HepG2 (cell line): ENCODE results near the gene TMEM256. TPM values are rescaled to one million over a fixed set of nuclear protein-coding genes. Genes with fewer than 3 reads are reported as not detected.

Experiments
- CC2D1A ChIP-seq: sonication (generic); formaldehyde crosslinking; IDR thresholded peaks from 2 replicates; pipeline ENCODE4 v1.8.1; 2023; ENCODE audit warnings: mild to moderate bottlenecking, missing genetic modification reagents
- GPN1 ChIP-seq: sonication (generic); formaldehyde crosslinking; IDR thresholded peaks from 2 replicates; pipeline ENCODE4 v1.5.1; 2020; ENCODE audit warnings: missing genetic modification reagents, borderline replicate concordance
- NFRKB ChIP-seq: fragments of 450-650 bp; IDR thresholded peaks from 2 replicates; pipeline ENCODE4 v1.6.1; 2017
- PCBP1 ChIP-seq: fragments of 200-400 bp; formaldehyde crosslinking; IDR thresholded peaks from 2 replicates; pipeline ENCODE4 v1.6.1; 2017; ENCODE audit warnings: mild to moderate bottlenecking, low read depth, low read length, borderline replicate concordance
- SNAPC2 ChIP-seq: sonication (generic); formaldehyde crosslinking; IDR thresholded peaks from 2 replicates; pipeline ENCODE4 v1.8.1; 2022; ENCODE audit warnings: mild to moderate bottlenecking, missing genetic modification reagents
- STAT5B ChIP-seq: sonication (generic); formaldehyde crosslinking; IDR thresholded peaks from 2 replicates; pipeline ENCODE4 v1.4.0; 2020; ENCODE audit warnings: missing genetic modification reagents
- THAP11 ChIP-seq: IDR thresholded peaks from 2 replicates; pipeline ENCODE4 v1.6.1; 2016; ENCODE audit warnings: missing biosample characterization, missing genetic modification reagents
- ZNF354B ChIP-seq: sonication (generic); formaldehyde crosslinking; IDR thresholded peaks from 2 replicates; pipeline ENCODE4 v1.8.0; 2022; ENCODE audit warnings: mild to moderate bottlenecking, missing genetic modification reagents
- ZNF468 ChIP-seq: sonication (generic); formaldehyde crosslinking; IDR thresholded peaks from 2 replicates; pipeline ENCODE4 v1.8.0; 2022; ENCODE audit warnings: mild to moderate bottlenecking, moderate library complexity, missing genetic modification reagents
- ZNF670 ChIP-seq: sonication (generic); formaldehyde crosslinking; IDR thresholded peaks from 2 replicates; pipeline ENCODE4 v1.8.0; 2022; ENCODE audit warnings: mild to moderate bottlenecking, missing genetic modification reagents, borderline replicate concordance
- polyA plus RNA-seq, 8 experiments: library from polyadenylated mRNA; depleted of rRNA in 3 of 8; stranded (reverse) in 7 of 8; unstranded in 1 of 8; fragments of >200 nt; fragmentation: Illumina TruSeq in 4 of 8; extraction: Trizol in 4 of 8; gene quantifications; 2 replicates each; pipeline versions ENCODE4 v1.2.1 to v1.2.3, GENCODE V29; 2011 to 2016; ENCODE audit warnings: low read depth in 4 of 8, missing spikeins in 1 of 8, mixed read lengths in 1 of 8; ENCODE audit not compliant: insufficient read depth in 1 of 8
- total RNA-seq, 5 experiments: library from RNA; depleted of rRNA; stranded (reverse); fragments of >200 nt; fragmentation: Illumina TruSeq; extraction: Trizol; gene quantifications; 2 replicates each; pipeline ENCODE4 v1.2.3, GENCODE V29; 2016; ENCODE audit warnings: low read depth in 1 of 5
- TF ChIP-seq, protein P1 (sequence below): sonication (generic); formaldehyde crosslinking; IDR thresholded peaks from 2 replicates; pipeline ENCODE4 v1.4.0; 2020; ENCODE audit warnings: mild to moderate bottlenecking, missing genetic modification reagents
- TF ChIP-seq, protein P2 (sequence below): sonication (generic); formaldehyde crosslinking; IDR thresholded peaks from 2 replicates; pipeline ENCODE4 v1.4.0; 2020; ENCODE audit warnings: low read depth, missing genetic modification reagents
- TF ChIP-seq, protein P3 (sequence below): sonication (generic); formaldehyde crosslinking; IDR thresholded peaks from 2 replicates; pipeline ENCODE4 v1.8.1; 2022; ENCODE audit warnings: low read depth, mild to moderate bottlenecking, missing genetic modification reagents
- TF ChIP-seq, protein P4 (sequence below): sonication (generic); formaldehyde crosslinking; IDR thresholded peaks from 2 replicates; pipeline ENCODE4 v1.4.0; 2020; ENCODE audit warnings: missing genetic modification reagents

The TMEM256 gene
- total and polyA plus RNA-seq, 2 of the 13 experiments (the other 11 are each of a cell fraction or from before 2014, with no cell fraction given), result 231 to 252 TPM

DNA sequence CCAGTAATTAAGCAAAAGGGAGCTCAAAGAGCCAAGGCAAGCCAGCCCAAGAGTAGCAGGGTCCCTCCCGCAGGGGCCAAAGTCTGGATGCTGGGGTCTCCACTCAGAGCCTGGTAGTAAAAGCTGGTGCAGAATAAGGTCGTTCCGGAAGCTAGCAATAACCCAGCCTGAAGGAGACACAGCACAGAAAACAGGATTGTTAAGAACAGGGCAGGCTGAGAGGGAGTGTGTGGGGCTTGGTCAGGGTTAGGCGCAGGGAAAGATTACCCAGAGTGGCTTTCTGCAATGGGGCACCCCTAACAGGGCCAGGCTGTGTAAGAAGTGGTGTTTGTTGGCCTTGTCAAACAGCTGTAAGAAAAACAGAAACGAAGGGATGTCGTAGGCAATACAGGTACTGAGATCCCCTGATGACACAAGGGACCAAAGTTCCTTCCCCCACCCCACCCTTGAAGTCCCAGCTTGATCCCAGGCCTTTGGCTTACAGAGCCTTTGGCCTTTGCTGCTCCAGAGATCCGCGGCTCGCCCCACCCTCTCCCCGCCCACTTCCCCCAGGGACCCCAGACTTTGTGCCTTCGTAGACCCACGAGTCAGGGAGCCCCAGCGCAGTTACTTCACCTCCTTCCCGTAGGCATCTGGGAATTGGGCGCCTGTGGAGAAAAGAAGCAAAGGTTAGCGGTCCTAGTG lies 712 bp downstream of the TMEM256 start (continued):
- TF ChIP-seq STAT5B (no peak), ZNF354B (CRISPR knock-in tag) (no peak), SNAPC2 (CRISPR knock-in tag) (no peak), PCBP1 (no peak), NFRKB (no peak), ZNF468 (no peak), GPN1 (CRISPR knock-in tag) (no peak), THAP11 (CRISPR knock-in tag) (peak; percentile 20; the same call in 1 of the 2 replicates), CC2D1A (no peak), ZNF670 (CRISPR knock-in tag) (no peak)
- TF ChIP-seq, protein P1, sequence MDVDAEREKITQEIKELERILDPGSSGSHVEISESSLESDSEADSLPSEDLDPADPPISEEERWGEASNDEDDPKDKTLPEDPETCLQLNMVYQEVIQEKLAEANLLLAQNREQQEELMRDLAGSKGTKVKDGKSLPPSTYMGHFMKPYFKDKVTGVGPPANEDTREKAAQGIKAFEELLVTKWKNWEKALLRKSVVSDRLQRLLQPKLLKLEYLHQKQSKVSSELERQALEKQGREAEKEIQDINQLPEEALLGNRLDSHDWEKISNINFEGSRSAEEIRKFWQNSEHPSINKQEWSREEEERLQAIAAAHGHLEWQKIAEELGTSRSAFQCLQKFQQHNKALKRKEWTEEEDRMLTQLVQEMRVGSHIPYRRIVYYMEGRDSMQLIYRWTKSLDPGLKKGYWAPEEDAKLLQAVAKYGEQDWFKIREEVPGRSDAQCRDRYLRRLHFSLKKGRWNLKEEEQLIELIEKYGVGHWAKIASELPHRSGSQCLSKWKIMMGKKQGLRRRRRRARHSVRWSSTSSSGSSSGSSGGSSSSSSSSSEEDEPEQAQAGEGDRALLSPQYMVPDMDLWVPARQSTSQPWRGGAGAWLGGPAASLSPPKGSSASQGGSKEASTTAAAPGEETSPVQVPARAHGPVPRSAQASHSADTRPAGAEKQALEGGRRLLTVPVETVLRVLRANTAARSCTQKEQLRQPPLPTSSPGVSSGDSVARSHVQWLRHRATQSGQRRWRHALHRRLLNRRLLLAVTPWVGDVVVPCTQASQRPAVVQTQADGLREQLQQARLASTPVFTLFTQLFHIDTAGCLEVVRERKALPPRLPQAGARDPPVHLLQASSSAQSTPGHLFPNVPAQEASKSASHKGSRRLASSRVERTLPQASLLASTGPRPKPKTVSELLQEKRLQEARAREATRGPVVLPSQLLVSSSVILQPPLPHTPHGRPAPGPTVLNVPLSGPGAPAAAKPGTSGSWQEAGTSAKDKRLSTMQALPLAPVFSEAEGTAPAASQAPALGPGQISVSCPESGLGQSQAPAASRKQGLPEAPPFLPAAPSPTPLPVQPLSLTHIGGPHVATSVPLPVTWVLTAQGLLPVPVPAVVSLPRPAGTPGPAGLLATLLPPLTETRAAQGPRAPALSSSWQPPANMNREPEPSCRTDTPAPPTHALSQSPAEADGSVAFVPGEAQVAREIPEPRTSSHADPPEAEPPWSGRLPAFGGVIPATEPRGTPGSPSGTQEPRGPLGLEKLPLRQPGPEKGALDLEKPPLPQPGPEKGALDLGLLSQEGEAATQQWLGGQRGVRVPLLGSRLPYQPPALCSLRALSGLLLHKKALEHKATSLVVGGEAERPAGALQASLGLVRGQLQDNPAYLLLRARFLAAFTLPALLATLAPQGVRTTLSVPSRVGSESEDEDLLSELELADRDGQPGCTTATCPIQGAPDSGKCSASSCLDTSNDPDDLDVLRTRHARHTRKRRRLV (CRISPR knock-in tag), result no peak
- TF ChIP-seq, protein P2, sequence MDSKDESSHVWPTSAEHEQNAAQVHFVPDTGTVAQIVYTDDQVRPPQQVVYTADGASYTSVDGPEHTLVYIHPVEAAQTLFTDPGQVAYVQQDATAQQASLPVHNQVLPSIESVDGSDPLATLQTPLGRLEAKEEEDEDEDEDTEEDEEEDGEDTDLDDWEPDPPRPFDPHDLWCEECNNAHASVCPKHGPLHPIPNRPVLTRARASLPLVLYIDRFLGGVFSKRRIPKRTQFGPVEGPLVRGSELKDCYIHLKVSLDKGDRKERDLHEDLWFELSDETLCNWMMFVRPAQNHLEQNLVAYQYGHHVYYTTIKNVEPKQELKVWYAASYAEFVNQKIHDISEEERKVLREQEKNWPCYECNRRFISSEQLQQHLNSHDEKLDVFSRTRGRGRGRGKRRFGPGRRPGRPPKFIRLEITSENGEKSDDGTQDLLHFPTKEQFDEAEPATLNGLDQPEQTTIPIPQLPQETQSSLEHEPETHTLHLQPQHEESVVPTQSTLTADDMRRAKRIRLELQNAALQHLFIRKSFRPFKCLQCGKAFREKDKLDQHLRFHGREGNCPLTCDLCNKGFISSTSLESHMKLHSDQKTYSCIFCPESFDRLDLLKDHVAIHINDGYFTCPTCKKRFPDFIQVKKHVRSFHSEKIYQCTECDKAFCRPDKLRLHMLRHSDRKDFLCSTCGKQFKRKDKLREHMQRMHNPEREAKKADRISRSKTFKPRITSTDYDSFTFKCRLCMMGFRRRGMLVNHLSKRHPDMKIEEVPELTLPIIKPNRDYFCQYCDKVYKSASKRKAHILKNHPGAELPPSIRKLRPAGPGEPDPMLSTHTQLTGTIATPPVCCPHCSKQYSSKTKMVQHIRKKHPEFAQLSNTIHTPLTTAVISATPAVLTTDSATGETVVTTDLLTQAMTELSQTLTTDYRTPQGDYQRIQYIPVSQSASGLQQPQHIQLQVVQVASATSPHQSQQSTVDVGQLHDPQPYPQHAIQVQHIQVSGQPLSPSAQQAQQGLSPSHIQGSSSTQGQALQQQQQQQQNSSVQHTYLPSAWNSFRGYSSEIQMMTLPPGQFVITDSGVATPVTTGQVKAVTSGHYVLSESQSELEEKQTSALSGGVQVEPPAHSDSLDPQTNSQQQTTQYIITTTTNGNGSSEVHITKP (CRISPR knock-in tag), result 0 out of 2 replicates have a peak, but pooled peaks have one; percentile 41
- TF ChIP-seq, protein P3, sequence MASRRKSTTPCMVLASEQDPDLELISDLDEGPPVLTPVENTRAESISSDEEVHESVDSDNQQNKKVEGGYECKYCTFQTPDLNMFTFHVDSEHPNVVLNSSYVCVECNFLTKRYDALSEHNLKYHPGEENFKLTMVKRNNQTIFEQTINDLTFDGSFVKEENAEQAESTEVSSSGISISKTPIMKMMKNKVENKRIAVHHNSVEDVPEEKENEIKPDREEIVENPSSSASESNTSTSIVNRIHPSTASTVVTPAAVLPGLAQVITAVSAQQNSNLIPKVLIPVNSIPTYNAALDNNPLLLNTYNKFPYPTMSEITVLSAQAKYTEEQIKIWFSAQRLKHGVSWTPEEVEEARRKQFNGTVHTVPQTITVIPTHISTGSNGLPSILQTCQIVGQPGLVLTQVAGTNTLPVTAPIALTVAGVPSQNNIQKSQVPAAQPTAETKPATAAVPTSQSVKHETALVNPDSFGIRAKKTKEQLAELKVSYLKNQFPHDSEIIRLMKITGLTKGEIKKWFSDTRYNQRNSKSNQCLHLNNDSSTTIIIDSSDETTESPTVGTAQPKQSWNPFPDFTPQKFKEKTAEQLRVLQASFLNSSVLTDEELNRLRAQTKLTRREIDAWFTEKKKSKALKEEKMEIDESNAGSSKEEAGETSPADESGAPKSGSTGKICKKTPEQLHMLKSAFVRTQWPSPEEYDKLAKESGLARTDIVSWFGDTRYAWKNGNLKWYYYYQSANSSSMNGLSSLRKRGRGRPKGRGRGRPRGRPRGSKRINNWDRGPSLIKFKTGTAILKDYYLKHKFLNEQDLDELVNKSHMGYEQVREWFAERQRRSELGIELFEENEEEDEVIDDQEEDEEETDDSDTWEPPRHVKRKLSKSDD (CRISPR knock-in tag), result no peak
- TF ChIP-seq, protein P4, sequence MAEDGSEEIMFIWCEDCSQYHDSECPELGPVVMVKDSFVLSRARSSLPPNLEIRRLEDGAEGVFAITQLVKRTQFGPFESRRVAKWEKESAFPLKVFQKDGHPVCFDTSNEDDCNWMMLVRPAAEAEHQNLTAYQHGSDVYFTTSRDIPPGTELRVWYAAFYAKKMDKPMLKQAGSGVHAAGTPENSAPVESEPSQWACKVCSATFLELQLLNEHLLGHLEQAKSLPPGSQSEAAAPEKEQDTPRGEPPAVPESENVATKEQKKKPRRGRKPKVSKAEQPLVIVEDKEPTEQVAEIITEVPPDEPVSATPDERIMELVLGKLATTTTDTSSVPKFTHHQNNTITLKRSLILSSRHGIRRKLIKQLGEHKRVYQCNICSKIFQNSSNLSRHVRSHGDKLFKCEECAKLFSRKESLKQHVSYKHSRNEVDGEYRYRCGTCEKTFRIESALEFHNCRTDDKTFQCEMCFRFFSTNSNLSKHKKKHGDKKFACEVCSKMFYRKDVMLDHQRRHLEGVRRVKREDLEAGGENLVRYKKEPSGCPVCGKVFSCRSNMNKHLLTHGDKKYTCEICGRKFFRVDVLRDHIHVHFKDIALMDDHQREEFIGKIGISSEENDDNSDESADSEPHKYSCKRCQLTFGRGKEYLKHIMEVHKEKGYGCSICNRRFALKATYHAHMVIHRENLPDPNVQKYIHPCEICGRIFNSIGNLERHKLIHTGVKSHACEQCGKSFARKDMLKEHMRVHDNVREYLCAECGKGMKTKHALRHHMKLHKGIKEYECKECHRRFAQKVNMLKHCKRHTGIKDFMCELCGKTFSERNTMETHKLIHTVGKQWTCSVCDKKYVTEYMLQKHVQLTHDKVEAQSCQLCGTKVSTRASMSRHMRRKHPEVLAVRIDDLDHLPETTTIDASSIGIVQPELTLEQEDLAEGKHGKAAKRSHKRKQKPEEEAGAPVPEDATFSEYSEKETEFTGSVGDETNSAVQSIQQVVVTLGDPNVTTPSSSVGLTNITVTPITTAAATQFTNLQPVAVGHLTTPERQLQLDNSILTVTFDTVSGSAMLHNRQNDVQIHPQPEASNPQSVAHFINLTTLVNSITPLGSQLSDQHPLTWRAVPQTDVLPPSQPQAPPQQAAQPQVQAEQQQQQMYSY (CRISPR knock-in tag), result no peak
